T follicular helper cell (primary cell): ENCODE measurements around the gene VWA2.

Experiments used
- DNase-seq: peaks from one replicate; pipeline ENCODE4 v3.0.0-alpha.2; 2020; ENCODE audit warnings: low read depth
- total RNA-seq, 2 experiments: gene quantifications; one replicate each; lab custom pipeline; 2026; lab: John Stamatoyannopoulos, UW

Gene VWA2
- total RNA-seq = 0.04 to 0.18 reads per million in 2 experiments

DNA sequence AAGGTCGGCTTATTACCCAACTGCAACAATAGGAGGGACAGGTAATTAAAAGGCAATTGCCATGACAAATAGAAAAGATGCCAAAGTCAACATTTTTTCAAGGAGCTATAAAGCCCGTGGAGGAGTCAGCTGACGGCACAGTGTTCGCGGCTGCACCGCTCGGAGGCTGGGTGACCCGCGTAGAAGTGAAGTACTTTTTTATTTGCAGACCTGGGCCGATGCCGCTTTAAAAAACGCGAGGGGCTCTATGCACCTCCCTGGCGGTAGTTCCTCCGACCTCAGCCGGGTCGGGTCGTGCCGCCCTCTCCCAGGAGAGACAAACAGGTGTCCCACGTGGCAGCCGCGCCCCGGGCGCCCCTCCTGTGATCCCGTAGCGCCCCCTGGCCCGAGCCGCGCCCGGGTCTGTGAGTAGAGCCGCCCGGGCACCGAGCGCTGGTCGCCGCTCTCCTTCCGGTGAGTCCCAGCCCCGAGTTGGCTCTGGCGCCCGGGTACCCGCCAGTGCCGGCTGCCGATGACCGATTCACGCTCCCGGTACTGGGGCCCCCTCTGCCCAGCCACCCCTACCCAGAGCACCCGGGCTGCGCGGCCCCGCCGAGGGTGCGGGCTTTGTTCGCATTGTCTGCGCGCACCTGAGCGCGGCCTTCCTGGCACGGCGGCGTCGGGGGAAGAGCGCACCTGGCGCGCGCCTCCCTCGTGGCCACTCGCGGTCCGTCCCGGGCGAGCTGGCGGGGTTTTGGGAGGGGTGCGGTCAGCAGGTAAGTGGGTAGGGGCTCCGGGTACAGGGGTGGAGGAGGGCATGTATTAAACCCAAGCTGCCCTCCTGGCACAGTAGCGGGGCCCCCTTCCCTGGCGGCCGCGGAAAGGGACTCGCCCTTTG is at the start of gene VWA2:
Gene VWA2, plus strand, starts transcription at position 138 of the 877 bp plus-strand sequence. CDS start 9,460 bp downstream, outside the sequence.
- no peak for DNase-seq

- no peak for DNase-seq
Measured at GRCh38 chr10:114189700-114190099, 49.4 kb upstream of the VWA2 start.

GRCh38 chr10:114195079-114195478 is 44.0 kb upstream of the VWA2 start:
- no peak for DNase-seq

- DNase-seq = no peak
Measured at GRCh38 chr10:114199239-114199638, 39.8 kb upstream of the VWA2 start.

GRCh38 chr10:114202812-114203211 is 36.2 kb upstream of the VWA2 start:
- no peak for DNase-seq

GRCh38 chr10:114206902-114207301 is 32.2 kb upstream of the VWA2 start:
- no peak for DNase-seq

DNA sequence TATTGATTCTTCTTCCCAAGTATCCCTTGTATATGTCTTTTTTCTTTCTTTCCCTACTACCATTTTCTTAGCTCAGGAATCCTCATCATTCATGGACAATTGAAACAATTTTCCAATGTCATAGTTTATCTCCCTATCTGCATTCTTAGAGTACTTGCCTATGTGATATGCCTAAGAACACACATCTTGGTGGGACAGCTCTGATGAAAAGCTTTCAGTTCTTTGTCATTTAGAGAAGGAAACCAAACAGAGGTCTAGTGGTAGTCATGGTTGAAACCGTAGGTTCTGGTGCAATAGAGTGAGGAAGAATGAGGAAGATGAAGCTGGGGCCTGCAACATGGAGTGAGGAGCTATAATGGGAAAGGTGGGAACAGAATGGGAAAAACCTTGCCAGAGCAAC is 31.7 kb upstream of the VWA2 start:
- no peak for DNase-seq

DNA sequence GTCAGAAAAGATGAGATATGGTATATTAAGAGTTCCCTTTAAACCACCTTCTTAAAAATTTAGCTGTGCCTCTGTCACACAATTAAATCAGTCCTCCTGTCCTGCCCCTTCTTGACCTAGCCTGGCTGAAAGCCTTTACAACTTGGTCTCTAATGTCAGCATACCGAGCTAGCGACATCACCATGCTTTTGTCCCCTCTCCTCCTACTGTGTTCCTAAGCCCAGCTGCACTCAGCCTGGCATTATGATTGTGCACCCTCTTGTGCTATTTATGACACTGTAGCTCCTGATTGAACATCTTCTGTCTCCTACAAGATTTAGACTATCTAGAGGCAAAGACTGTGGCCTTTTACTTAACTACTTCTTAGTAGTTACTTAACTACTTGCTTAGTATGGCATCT is 30.7 kb upstream of the VWA2 start:
- DNase-seq = no peak

GRCh38 chr10:114212153-114212552 is 26.9 kb upstream of the VWA2 start:
- DNase-seq = no peak

DNA sequence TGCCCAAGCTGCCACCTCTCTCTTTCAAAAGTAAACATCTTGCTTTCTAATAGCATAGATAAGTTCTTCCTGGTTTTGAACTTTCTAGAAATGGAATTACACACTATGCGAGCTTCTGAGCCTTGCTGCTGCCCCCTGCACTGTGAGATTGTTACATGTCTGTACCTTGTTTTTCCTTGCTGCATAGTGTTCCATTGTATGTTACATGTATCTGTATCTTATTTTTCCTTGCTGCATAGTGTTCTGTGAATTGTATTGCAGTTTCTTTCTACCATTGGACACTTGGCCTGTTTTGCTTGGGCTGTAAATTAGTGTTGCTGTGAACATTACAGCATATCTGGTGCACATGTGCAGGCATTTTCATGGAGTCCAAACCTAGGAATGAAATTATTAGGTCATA is 24.0 kb upstream of the VWA2 start:
- no peak for DNase-seq

DNA sequence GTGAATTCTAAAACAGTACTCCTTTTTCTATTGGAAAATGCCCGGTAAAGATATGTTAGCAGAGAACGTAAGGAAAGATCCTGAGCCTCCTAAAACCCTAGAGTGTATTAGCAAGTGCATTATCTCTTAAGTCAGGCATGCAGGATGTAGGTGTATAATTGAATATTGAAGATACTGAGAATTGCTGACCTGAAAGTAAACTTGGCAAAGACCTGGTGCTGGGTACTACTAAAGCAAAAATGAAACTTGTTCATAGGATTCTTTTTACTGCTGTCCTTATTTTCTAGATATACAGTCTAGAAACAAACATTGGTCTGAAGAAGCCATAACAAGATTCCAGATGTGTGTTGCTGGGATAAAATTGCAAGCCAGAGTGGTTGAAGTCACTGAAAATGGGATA is 18.8 kb upstream of the VWA2 start:
- DNase-seq = no peak

DNA sequence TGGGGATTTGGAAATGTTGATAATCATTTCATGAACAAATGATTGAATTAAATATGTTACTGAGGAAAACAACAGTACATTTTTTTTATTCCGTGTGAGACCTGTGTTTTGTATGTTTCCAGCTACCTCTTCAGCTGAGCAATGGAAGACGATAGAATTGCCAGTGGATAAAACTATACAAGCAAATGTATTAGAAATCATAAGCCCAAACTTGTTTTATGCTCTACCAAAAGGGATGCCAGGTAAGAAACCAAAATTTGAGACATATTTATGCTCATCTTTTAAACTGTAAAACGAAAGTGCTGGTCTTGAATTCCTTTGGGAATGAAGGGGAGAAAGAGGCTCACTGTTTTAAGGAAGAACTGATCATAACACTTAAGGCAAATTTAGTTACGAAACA is 17.8 kb upstream of the VWA2 start:
- DNase-seq = no peak

DNA sequence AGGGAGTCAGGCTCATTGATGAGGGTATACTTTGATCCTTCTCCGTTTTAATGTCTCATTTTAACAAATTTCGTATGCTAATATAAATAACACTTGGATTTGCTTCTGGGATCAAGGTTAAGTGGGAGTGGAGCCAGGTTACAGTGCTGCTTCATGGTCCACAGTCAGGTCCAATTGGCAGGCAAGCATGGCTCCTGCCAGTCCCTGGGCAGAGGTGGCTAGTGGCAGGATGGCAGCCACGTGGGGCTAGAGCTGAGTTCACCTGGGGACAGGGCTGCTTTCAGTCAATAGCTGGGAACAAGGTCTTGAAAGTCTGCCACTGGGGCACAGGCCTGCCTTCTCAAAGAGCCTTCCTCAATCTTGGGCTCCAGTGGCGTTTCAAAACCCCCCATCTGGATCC is 16.0 kb upstream of the VWA2 start:
- no peak for DNase-seq

DNA sequence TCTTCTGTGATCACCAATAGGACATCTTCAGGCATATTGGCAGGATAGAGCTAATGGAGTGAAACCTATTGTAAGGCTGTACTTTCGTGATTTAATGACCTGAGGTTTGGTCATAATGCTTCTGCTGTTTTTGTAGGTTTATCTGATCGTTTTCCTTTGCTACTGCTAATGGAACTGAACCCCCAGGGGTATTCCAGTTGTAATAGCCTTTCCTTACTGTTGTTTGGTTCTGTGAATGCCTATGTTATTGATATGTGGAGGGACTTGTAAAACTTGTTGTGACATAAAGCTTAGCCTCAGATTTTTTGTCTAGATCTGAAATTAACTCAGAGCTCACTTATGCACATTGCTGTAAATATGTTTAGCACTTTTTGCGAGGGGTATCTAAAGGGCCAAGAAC is 10.9 kb upstream of the VWA2 start:
- DNase-seq = no peak

GRCh38 chr10:114232561-114233176 is 6.4 kb upstream of the VWA2 start:
- no peak for DNase-seq

- DNase-seq = no peak
Measured at GRCh38 chr10:114233482-114233881, 5.6 kb upstream of the VWA2 start.

- DNase-seq = no peak
Measured at GRCh38 chr10:114234132-114234531, 4.9 kb upstream of the VWA2 start.

DNA sequence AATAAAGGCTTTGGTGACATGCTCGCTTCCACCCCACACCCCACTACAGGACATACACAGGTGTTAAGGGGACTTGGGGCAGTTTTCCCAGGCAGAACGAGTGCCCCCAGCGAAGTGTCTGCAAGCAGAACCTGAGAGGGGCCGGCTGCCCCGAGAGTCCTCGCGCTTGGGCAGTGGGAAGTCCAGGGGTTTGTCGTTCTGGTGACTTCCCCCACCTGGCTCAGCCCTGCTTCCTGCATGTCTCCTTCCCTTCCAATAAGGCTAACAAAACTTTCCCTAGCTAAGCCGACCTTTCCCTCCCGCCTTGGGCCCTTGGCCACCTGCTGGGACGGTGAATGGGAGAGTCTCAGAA is 916 bp downstream of the VWA2 start:
- no peak for DNase-seq

GRCh38 chr10:114242235-114242634 is 3.2 kb downstream of the VWA2 start:
- DNase-seq = no peak

- DNase-seq = no peak
Measured at GRCh38 chr10:114243661-114244060, 4.6 kb downstream of the VWA2 start.

GRCh38 chr10:114244126-114244525 is 5.1 kb downstream of the VWA2 start:
- no peak for DNase-seq

- DNase-seq = no peak
Measured at GRCh38 chr10:114245121-114245791, 6.2 kb downstream of the VWA2 start.
